HCT116 (cell line): ENCODE results near the gene SLX9. TPM values are rescaled to one million over a fixed set of nuclear protein-coding genes. Genes with fewer than 3 reads are reported as not detected.

ENCODE experiments used
- ATAC-seq: fragments of 200-7000 bp; cut with Tn5 transposase; 2 replicates; pipeline ENCODE4 v1.9.1; 2020; ENCODE audit warnings: mild to moderate bottlenecking, moderate library complexity
- BruUV-seq: library from RNA; stranded (reverse); fragments of 400-500 nt; replicated peaks from 2 replicates; lab custom pipeline; 2021; lab: Mats Ljungman, UMichigan
- CTCF ChIA-PET: fragments of 300-600 bp; sonication (Branson Sonifier 250); formaldehyde crosslinking; loops from one replicate; lab custom pipeline; 2021; ENCODE audit warnings: antibody characterized with exemption; lab: Charles Lee
- POLR2A ChIA-PET: fragments of 300-600, 350-600 bp; sonication (Branson Sonifier 250); formaldehyde crosslinking; loops from one replicate; lab custom pipeline; 2021; ENCODE audit warnings: antibody characterized with exemption; lab: Charles Lee
- RAD21 ChIA-PET, 2 experiments: fragments of 300-600 bp; sonication (Branson Sonifier 250); formaldehyde crosslinking; loops; one replicate each; lab custom pipeline; 2023; ENCODE audit warnings: low total read pairs in 2 of 2; ENCODE audit not compliant: uncharacterized antibody in 2 of 2, unreplicated experiment in 2 of 2, low non-redundant PET in 1 of 2; lab: Charles Lee
- DNase-seq: peaks from one replicate; pipeline ENCODE4 v3.0.0-alpha.2; 2010; ENCODE audit warnings: low read depth, low spot score
- H2AFZ ChIP-seq: fragments of 200-600 bp; shearing (Covaris generic), sonication (generic); 2 replicates; pipeline ENCODE4 v1.6.1; 2017; ENCODE audit warnings: low read depth, mixed run types, mixed read lengths, antibody characterized with exemption, low read length; ENCODE audit not compliant: poor library complexity, severe bottlenecking
- H3K27ac ChIP-seq: 2 replicates; pipeline ENCODE4 v1.5.1; 2012; ENCODE audit warnings: low read depth, low read length
- H3K27me3 ChIP-seq: fragments of 200-600 bp; sonication (generic); 2 replicates; pipeline ENCODE4 v1.6.1; 2016; ENCODE audit warnings: mixed run types, low read length, mixed read lengths; ENCODE audit not compliant: insufficient read depth
- H3K36me3 ChIP-seq, 2 experiments: fragments of 200-500 bp in 1 of 2; fragments of 200-600 bp in 1 of 2; sonication (Bioruptor generic) in 1 of 2; sonication (generic) in 1 of 2; 2 replicates each; pipeline versions ENCODE4 v1.5.1 to v1.6.1; 2014 to 2016; ENCODE audit warnings: low read length in 2 of 2, inconsistent platforms in 1 of 2, mixed read lengths in 1 of 2, mixed run types in 1 of 2; ENCODE audit not compliant: insufficient read depth in 2 of 2, control insufficient read depth in 1 of 2
- H3K4me1 ChIP-seq, 2 experiments: fragments of 200-600 bp in 1 of 2; sonication (generic) in 1 of 2; 2 replicates each; pipeline versions ENCODE4 v1.5.1 to v1.6.1; 2012 to 2017; ENCODE audit warnings: low read length in 2 of 2, inconsistent platforms in 1 of 2, mild to moderate bottlenecking in 1 of 2, mixed read lengths in 1 of 2, mixed run types in 1 of 2, moderate library complexity in 1 of 2; ENCODE audit not compliant: insufficient read depth in 2 of 2, control insufficient read depth in 1 of 2
- H3K4me2 ChIP-seq: fragments of 200-600 bp; sonication (generic); 2 replicates; pipeline ENCODE4 v1.6.1; 2017; ENCODE audit warnings: mixed run types, low read length, mixed read lengths
- H3K4me3 ChIP-seq, 2 experiments: fragments of 200-600 bp in 1 of 2; sonication (generic) in 1 of 2; replicated peaks in 1 of 2; 2 replicates each; pipeline ENCODE4 v1.5.1; 2011 to 2016; ENCODE audit warnings: low read length in 2 of 2, control low read depth in 1 of 2, low read depth in 1 of 2, mild to moderate bottlenecking in 1 of 2, mixed read lengths in 1 of 2, mixed run types in 1 of 2
- H3K79me2 ChIP-seq: fragments of 200-600 bp; sonication (generic); 2 replicates; pipeline ENCODE4 v1.6.1; 2017; ENCODE audit warnings: mild to moderate bottlenecking, mixed run types, low read length, moderate library complexity, mixed read lengths; ENCODE audit not compliant: insufficient read depth
- H3K9ac ChIP-seq: fragments of 200-600 bp; sonication (generic); 2 replicates; pipeline ENCODE4 v1.6.1; 2016; ENCODE audit warnings: low read length, mixed read lengths
- H3K9me2 ChIP-seq: fragments of 200-600 bp; sonication (generic), shearing (Covaris generic); 2 replicates; pipeline ENCODE4 v1.6.1; 2017; ENCODE audit warnings: mixed run types, mild to moderate bottlenecking, moderate library complexity; ENCODE audit not compliant: insufficient read depth
- H3K9me3 ChIP-seq, 2 experiments: fragments of 200-500 bp in 1 of 2; fragments of 200-600 bp in 1 of 2; sonication (Bioruptor generic) in 1 of 2; sonication (generic) in 1 of 2; 2 replicates each; pipeline ENCODE4 v1.6.1; 2014 to 2017; ENCODE audit warnings: low read length in 2 of 2, mixed read lengths in 2 of 2, inconsistent platforms in 1 of 2, low read depth in 1 of 2, mild to moderate bottlenecking in 1 of 2, mixed run types in 1 of 2, moderate library complexity in 1 of 2; ENCODE audit not compliant: control insufficient read depth in 1 of 2, insufficient read depth in 1 of 2
- H4K20me1 ChIP-seq: fragments of 200-600 bp; sonication (generic), shearing (Covaris generic); 2 replicates; pipeline ENCODE4 v1.6.1; 2017; ENCODE audit warnings: mixed run types, mild to moderate bottlenecking, moderate library complexity; ENCODE audit not compliant: insufficient read depth
- EGR1 ChIP-seq: IDR thresholded peaks from 2 replicates; pipeline ENCODE4 v1.6.1; 2012; ENCODE audit warnings: low read depth
- ELF1 ChIP-seq: IDR thresholded peaks from 2 replicates; pipeline ENCODE4 v1.6.1; 2012; ENCODE audit warnings: low read depth, borderline replicate concordance
- FOSL1 ChIP-seq: IDR thresholded peaks from 2 replicates; pipeline ENCODE4 v1.6.1; 2012; ENCODE audit warnings: low read depth
- POLR2AphosphoS5 ChIP-seq: IDR thresholded peaks from 2 replicates; pipeline ENCODE4 v1.6.1; 2011; ENCODE audit warnings: mild to moderate bottlenecking, low read depth, low read length, moderate library complexity
- SIN3A ChIP-seq: IDR thresholded peaks from 2 replicates; pipeline ENCODE4 v1.6.1; 2012; ENCODE audit warnings: low read depth
- SRF ChIP-seq: IDR thresholded peaks from 2 replicates; pipeline ENCODE4 v1.6.1; 2012; ENCODE audit warnings: low read depth
- intact Hi-C: fragments of 100-400 bp; cut with micrococcal nuclease; formaldehyde crosslinking; loops from 2 replicates; pipeline ENCODE4 v1.10.0; 2022
- total RNA-seq: library from RNA; stranded (reverse); gene quantifications from one replicate; pipeline ENCODE4 v1.2.1, GENCODE V29; 2021; ENCODE audit not compliant: unreplicated experiment
- TF ChIP-seq, protein P1 (sequence below), 3 experiments: fragments of 200-600 bp in 1 of 3; sonication (generic) in 1 of 3; IDR thresholded peaks in 2 of 3; conservative IDR thresholded peaks in 1 of 3; 2 replicates each; pipeline ENCODE4 v1.5.1; 2012 to 2017; ENCODE audit warnings: low read depth in 2 of 3, low read length in 2 of 3, antibody characterized with exemption in 1 of 3, borderline replicate concordance in 1 of 3, control low read depth in 1 of 3, mild to moderate bottlenecking in 1 of 3, mixed read lengths in 1 of 3, mixed run types in 1 of 3, moderate library complexity in 1 of 3; ENCODE audit not compliant: insufficient read depth in 1 of 3

The SLX9 gene
- total RNA-seq, 1 experiment from 2014 or later = 61.9 TPM

GRCh38 chr21:44910229-44911067, 29.4 kb upstream of the SLX9 start:
- TF ChIP-seq SRF = no peak
- CTCF ChIA-PET = no interaction called here
- Histone ChIP-seq H3K27me3 (peaks cover 17% of the 10 kb centered on the region; the same call in 1 of the 2 replicates), H4K20me1 (no peaks in the 10 kb centered on the region), H3K27ac (no peak overlapping the region), H3K79me2 (no peaks in the 10 kb centered on the region), H3K9me2 (no peaks in the 10 kb centered on the region), H3K4me2 (no peak overlapping the region), H3K36me3 (no peaks in the 10 kb centered on the region), H2AFZ (no peak overlapping the region), H3K4me1 (peaks cover 10 to 17% of the 10 kb centered on the region in 2 experiments; a peak in 3 of 4 replicates), H3K4me3 (no peak overlapping the region), H3K9ac (no peak overlapping the region), H3K9me3 (no peaks in the 10 kb centered on the region)
- DNase-seq = no peak
- RAD21 ChIA-PET = no interaction called here
- intact Hi-C loops = no loop called here
- no peak for ATAC-seq
- no TSS peak for BruUV-seq
- POLR2A ChIA-PET = no interaction called here

GRCh38 chr21:44911068-44911383, 28.8 kb upstream of the SLX9 start:
- no peak for ATAC-seq
- H3K36me3 ChIP-seq = no peaks in the 10 kb centered on the region
- intact Hi-C loops = no loop called here
- H4K20me1 ChIP-seq = no peaks in the 10 kb centered on the region
- CTCF ChIA-PET = no interaction called here
- H3K9me2 ChIP-seq = no peaks in the 10 kb centered on the region
- H3K4me2 ChIP-seq = no peak overlapping the region
- H3K4me1 ChIP-seq = peaks cover 10 to 22% of the 10 kb centered on the region in 2 experiments; a peak in 3 of 4 replicates
- H3K4me3 ChIP-seq = no peak overlapping the region
- H3K9me3 ChIP-seq = no peaks in the 10 kb centered on the region
- POLR2A ChIA-PET = no interaction called here
- RAD21 ChIA-PET = no interaction called here
- TF ChIP-seq SRF (no peak), SIN3A (no peak), POLR2AphosphoS5 (no peak), ELF1 (no peak), EGR1 (no peak), FOSL1 (no peak)
- TF ChIP-seq, protein P1, sequence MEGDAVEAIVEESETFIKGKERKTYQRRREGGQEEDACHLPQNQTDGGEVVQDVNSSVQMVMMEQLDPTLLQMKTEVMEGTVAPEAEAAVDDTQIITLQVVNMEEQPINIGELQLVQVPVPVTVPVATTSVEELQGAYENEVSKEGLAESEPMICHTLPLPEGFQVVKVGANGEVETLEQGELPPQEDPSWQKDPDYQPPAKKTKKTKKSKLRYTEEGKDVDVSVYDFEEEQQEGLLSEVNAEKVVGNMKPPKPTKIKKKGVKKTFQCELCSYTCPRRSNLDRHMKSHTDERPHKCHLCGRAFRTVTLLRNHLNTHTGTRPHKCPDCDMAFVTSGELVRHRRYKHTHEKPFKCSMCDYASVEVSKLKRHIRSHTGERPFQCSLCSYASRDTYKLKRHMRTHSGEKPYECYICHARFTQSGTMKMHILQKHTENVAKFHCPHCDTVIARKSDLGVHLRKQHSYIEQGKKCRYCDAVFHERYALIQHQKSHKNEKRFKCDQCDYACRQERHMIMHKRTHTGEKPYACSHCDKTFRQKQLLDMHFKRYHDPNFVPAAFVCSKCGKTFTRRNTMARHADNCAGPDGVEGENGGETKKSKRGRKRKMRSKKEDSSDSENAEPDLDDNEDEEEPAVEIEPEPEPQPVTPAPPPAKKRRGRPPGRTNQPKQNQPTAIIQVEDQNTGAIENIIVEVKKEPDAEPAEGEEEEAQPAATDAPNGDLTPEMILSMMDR (IDR thresholded peaks at IDR 0.05 in 2 of 3, conservative IDR thresholded peaks at IDR 0.05 in 1 of 3; ENCODE audit: borderline replicate concordance in 1 of 3, insufficient read depth in 1 of 3, low read depth in 2 of 3, low read length in 2 of 3) = no peak
- H3K27me3 ChIP-seq = peaks cover 17% of the 10 kb centered on the region; the same call in 1 of the 2 replicates
- no TSS peak for BruUV-seq
- no peak for DNase-seq
- H3K27ac ChIP-seq = no peak overlapping the region
- H3K9ac ChIP-seq = no peak overlapping the region
- no peaks in the 10 kb centered on the region for H3K79me2 ChIP-seq
- H2AFZ ChIP-seq = no peak overlapping the region
